HG02884 (cell line): Measurements from ENCODE around the gene PIAS2.
A peak's percentile ranks its signal among the peaks of the same experiment; 100 is the strongest.
"Not testable (repeated sequence)": the region's sequence is repeated elsewhere in the genome, so short reads cannot be mapped to it uniquely, and the experiment has no call there.

ENCODE experiments used
- ATAC-seq: cut with Tn5 transposase; IDR thresholded peaks from one replicate; pipeline ENCODE4 v1.9.1; 2021; ENCODE audit warnings: mild to moderate bottlenecking, moderate library complexity; ENCODE audit not compliant: unreplicated experiment

PIAS2 gene, protein sequence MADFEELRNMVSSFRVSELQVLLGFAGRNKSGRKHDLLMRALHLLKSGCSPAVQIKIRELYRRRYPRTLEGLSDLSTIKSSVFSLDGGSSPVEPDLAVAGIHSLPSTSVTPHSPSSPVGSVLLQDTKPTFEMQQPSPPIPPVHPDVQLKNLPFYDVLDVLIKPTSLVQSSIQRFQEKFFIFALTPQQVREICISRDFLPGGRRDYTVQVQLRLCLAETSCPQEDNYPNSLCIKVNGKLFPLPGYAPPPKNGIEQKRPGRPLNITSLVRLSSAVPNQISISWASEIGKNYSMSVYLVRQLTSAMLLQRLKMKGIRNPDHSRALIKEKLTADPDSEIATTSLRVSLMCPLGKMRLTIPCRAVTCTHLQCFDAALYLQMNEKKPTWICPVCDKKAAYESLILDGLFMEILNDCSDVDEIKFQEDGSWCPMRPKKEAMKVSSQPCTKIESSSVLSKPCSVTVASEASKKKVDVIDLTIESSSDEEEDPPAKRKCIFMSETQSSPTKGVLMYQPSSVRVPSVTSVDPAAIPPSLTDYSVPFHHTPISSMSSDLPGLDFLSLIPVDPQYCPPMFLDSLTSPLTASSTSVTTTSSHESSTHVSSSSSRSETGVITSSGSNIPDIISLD

DNA sequence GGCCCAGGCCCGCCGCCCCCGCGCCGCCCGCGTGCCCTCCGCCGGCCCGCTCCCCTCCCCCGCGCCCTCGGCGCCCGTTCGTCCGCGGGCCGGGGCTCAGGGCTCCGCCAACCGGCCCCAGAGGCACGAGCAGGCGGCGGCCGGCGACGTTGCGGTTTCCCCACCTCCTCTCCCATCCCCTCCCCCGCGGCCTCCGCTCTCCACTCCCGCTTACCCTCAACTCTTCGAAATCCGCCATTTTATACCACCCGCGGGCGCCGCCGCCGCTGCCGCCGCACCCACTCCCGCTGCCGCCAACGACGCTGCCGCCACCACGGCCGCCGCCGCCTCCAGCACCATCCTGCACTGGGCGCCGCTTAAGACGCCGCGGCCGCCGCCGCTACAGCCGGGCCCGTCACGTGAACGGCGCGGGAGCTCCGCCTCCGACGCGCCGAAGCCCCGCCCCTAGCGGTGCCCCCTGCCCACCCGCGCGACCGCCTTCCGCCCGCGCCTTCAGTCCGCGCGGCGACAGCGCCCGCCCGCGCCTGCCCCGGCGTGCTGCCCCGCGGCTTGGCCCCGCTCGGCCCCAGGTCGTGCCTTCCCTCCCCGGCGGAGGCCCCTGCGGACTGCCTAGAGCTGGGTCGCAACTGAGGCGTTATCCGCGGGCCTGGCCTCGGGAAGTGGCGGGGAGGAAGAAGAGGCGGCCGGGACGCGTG is at the start of gene PIAS2, which contains the start of gene KATNAL2:
Gene PIAS2 (minus strand): TSS at position 400 of the 695 bp plus-strand sequence. CDS start 162 bp downstream, at position 238.
Gene KATNAL2 (plus strand): TSS at position 495 of the 695 bp plus-strand sequence. CDS start 29,271 bp downstream, outside the sequence.
- ATAC-seq: peak; percentile 87

GRCh38 chr18:46966266-46966665 is 49.0 kb upstream of the PIAS2 start:
- not testable (repeated sequence) for ATAC-seq

GRCh38 chr18:46964579-46965293 is 47.4 kb upstream of the PIAS2 start:
- not testable (repeated sequence) for ATAC-seq

GRCh38 chr18:46963656-46964578 is 46.6 kb upstream of the PIAS2 start:
- not testable (repeated sequence) for ATAC-seq

GRCh38 chr18:46958209-46958608 is 40.9 kb upstream of the PIAS2 start:
- no peak for ATAC-seq

- ATAC-seq: no peak
Observed at GRCh38 chr18:46953195-46953594, 35.9 kb upstream of the PIAS2 start.

- no peak for ATAC-seq
Observed at GRCh38 chr18:46950064-46950656, 32.9 kb upstream of the PIAS2 start.

DNA sequence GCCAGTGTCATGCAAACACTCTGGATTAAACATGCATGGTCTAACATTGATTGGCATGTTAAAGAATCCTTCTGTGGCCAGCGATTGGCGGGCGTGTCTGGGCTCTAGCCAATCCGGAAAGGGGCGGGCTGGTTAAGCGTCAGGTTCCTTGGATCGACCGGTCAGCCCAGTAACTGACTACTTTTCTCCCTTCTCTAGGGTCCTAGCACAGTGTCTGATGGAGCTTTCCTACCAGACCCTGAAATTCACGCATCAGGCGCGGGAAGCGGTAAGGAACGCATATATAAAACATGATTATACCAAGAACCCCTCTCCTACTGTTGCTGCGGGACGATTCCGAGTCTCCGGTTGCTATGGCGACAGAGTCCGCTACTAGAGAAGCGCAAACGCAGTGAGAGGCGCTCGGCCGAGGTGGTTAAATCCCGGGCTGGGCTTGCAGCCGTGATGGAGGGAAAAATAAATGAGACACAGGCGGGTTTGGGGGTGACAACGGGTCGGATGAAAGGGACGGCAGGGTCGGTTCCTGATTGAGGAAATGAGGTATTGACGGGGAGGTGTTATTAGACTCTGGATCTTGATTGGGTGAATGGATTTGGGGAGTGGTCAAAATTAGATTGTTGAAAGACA is 29.5 kb upstream of the PIAS2 start:
- peak; percentile 98 for ATAC-seq

- ATAC-seq: no peak
Observed at GRCh38 chr18:46942646-46943045, 25.3 kb upstream of the PIAS2 start.

DNA sequence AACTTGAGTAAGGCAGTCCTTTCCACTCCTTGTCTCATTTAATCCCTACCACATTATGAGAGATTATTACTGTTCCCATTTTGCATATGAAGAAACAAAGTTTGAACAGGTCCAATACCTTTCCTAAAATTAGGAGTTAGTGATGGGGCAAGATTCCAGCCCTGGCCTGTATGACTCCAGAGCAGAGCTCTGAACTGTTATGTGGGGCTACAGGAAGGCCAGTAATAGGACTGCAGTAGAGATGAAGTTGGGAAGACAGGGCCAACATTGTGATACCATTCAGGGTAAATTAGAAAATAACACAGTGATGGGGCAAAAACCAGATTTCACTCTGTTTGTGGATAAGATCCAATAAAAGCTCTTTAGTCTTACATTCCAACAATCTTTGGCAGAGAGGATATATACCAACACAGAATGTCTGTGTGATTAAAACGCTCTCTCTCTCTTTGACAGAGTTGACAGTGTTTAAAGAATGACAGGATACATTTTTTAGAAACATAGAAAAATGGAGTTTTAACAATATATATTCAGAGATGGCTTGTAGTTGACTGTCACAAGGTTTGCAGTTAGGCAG is 22.8 kb upstream of the PIAS2 start:
- ATAC-seq: no peak

DNA sequence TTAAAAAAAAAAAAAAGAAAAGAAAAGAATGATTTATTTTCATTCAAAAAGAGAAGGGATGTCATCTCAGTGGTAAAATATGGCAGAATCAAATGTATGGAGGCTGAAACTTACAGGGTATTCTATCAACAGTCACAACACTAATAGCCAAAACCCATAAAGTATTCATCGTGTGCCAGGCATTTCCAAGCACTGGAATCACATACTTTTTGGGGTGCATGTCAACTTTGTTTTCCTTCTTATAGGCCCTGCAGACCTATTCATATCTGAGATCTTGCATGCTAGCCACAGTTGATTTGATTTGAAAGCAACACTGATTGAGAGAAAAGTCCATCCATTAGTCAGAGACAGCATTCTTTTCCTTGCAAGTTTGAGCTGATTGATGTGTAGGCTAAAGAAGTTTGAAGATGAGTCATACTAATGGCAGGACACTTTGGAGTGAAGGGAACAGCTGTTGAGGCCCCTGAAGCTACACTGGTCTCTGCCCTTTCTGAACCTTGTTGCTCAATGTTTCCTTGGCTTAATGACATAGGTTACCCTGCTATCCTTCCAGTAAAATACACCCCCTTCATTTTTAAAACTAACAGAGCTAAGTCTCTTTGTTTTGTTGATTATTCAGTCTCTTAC is 22.1 kb upstream of the PIAS2 start:
- no peak for ATAC-seq

DNA sequence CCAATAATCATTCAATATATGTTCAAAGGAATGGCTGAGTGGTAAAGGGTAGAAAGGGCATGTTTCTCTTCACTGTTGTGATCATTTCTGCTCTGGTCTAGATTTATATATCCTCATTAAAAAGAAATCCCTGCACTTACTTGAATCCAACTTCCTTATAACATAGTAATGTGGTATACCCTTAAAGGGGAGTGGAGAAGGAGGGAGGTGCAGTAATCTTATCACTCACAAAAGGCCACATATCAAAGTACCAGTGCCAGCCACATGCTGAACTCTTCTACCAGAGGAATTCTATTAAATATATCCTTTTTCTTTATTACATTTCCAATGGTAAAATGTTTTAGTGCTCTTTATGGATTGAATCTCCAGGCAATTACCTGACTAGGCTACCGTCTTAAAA is 3.3 kb upstream of the PIAS2 start:
- no peak for ATAC-seq

- ATAC-seq: no peak
Observed at GRCh38 chr18:46920067-46920466, 2.8 kb upstream of the PIAS2 start.

DNA sequence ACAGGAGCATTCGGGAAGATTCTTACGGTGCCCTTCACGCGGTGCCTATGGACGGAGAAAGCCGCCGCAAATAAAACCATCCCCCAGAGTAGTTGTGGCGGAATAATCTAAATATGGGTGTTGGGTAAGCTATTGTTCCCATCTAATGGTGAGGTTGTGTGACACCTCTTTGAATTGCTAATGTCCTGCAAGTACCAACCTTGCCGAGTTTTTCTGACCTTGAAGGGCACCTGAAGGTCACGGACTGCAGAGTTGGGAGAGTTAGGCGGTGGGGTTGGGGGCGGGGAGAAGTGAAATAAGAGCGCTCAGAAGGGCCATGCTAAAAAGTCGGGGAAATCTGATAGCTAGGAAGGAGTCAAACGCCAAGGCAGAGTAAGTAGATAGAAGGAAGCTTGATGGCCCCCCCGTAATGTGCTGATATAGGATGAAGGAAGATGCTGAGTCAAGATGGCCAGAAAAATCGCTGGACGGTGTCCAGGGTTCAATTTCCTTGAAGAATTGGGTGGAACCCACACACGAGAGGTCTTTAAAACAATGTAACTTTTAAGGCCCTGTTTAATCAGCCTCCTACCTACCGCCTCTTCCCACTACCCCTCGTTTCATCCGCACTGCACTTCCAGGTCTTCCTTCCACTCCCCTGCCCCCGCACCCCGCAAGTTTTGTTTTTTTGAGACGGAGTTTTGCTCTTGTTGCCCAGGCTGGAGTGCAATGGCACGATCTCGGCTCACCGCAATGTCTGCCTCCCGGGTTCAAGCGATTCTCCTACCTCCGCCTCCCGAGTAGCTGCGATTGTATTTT is 695 bp upstream of the PIAS2 start:
- no peak for ATAC-seq

DNA sequence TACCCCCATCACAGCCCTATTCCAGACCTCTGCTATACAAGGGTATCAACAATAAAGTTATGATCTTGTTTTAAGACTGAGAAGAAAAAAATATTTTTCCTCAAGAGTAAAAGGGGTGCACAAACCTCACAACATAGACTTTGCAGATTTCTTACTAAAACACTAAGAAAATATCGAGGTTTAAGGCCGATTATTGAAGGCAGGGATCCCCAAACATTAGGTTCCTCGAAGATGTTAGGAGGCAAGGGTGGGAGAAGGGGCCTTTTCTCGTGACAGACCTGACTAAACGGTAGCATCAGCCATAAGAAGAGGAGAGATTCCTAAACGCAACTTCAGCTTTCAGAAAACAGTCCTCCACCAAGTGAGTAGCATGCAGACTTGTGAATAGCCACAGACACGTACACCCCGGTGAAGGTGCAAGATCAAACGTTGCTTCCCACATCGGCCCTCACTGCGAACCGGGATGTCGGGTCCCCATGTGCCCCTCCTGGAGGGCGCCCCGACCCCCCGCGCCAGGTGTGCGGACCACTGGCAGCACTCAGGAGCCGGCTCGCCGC is 678 bp downstream of the PIAS2 start:
- ATAC-seq: peak; percentile 15

- ATAC-seq: no peak
Observed at GRCh38 chr18:46915800-46916550, 1.3 kb downstream of the PIAS2 start.
